ENCODE measurements around the gene CHST6. TPM values are rescaled to one million over a fixed set of nuclear protein-coding genes. Genes with fewer than 3 reads are reported as not detected.

Gene CHST6
- total RNA-seq = 1 to 10 TPM; 5.5 to 9.3 TPM

DNA sequence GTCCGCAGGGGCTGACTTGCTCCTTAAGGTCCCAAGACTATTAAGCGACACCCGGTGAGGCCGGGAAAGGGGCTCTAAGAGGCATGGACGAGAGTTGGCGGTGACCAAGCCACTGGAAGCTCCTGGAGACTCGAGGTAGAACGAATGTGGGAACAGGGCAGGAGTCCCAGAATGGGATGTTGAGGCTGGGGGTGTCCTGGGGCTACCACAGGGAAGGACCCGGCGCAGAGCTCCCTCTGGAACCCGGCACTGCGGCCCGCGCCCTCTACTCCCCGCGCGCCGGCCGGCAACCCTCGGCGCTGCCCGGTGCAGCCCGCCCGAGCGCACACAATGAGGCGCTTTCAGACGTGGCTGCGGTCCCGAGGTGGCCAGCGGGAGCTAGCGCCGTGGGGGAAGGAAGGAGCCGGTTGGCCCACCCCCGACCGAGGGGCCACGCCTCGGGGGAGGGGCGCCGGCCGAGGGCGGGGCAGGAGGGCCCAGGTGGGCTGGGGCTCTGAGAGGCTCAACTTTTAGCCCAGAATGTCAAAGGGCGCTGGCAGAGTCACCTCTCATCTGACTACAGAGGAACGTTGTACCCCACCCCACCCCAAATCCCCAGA, at the start of gene CHST6:
TSS of gene CHST6 (minus strand) at position 366 of the 599 bp plus-strand sequence. CDS start 15,613 bp downstream, outside the sequence.

DNA sequence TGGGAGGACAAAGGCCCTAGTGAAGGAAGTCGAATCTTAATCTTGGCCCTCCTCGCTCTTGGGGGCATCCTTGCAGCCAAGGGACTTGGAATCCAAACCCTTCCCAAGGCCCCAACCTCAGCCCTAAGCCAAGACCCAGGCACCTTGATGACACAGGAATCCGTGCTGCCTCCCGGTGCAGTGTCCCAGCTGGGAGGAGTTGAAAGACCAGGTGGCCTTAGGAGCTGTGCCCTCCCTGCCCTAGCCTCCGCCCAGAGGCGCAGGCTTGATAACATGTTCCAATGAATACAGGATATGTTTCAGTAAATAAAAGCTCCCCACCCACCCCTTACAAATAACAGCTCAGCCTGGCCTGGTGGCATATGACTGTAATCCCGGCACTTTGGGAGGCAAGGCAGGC, 40.7 kb upstream of the CHST6 start, which contains the start of gene CHST5:
TSS of gene CHST5 (minus strand) at position 208 of the 400 bp plus-strand sequence. CDS start 5,724 bp downstream, outside the sequence.

DNA sequence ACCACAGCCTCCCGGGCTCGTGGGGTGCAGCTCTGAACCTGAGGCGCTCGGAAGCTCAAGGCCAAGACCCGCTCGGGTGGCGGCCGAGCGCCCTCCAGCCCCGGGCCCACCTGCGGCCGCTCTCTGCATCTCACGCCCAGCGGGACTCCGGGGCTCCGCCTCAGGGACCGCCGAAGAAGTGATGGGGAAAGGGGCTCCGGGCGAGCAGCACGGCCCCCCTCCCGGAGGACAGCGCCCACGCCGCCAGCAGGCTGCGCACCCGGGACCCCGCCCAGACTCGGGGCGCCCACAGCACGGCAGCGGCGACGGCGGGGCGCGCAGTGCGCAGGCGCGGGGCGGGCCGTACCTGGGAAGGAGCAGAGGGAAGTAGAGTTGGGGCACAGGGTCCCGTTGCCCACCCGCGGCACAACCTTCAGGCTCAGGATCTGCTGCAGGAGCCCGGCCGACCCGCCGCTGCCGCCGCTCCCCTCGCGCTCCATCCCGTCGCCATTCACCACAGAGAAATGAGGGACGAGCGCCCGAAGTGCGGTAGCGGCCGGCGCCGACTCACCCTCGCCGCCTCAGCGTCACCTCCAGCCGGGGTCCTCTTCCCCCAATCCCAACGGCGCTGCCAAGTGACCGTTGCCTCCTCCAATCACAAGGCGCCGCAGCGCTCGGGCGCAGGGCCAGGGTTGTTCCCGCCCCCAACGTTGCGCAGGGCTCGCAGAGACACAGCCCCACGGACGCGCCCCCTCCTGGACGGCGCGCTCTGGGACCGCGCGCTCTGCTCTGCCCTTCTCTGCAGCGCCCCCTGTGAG, 30.9 kb downstream of the CHST6 start, which contains the start of gene TMEM170A:
TSS of gene TMEM170A (minus strand) at position 568 of the 797 bp plus-strand sequence. CDS start at position 479, 89 bp downstream.

DNA sequence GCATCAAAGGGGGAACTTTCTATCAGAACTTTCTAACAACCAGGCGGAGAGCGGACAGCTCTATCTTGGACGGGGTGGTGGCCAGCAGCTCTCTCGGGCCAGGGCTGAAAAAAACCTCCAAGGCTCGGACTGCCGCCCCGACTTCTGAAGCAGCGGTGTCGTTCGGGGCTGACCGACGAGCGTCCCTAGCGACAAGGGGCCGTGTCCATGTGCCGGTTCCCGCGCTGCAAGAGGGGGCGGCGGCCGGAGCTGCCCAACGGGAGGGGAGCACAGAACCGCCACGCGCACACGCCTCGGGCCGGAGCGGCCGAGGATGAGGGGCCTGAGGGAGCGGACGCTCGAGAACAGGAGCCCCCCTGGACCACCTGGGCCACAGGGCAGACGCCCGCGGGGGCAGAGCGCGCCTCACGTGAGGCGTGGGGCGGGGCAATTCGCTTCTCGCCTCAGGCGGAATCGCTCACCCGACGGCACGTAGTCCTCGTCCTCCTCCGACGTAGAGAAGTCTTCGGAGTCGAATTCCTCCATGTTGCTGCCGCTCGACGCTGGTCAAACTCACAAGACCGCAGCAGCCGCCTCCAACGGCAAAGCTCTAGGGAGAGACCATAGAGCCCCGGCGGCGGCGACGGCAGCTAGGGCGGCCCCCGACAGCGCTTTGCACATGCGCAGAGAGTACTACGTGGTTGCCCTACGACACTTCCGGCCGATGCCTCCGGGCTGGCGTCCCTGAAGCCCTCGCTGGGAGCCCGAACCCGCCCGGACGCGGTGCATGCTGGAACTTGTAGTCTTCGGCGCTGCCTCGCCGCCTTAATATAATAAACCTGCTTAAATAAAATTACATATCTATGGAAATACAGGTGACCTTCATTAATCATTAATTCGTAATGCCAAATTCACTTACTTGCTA, 62.2 kb downstream of the CHST6 start, which contains the start of gene CFDP1:
TSS of gene CFDP1 (minus strand) at position 676 of the 904 bp plus-strand sequence. CDS start at position 525, 151 bp downstream.

Other genes starting within 250 kb of the CHST6 start
- gene BCAR1, start 243.8 kb downstream of the CHST6 start, total RNA-seq = 10 to 100 TPM; 36.5 to 52.3 TPM
- gene CFDP1, start 61.9 kb downstream of the CHST6 start, total RNA-seq = 10 to 100 TPM; 21.3 to 26.3 TPM
- gene TMEM170A, start 30.8 kb downstream of the CHST6 start, total RNA-seq = 10 to 100 TPM; 11.4 to 19.6 TPM
- gene CHST5, start 40.7 kb upstream of the CHST6 start, total RNA-seq = under 1 TPM; under 0.01 to 0.34 TPM
- 10 to 100 TPM; 13.1 to 16.3 TPM for gene TMEM231, start 60.8 kb upstream of the CHST6 start, total RNA-seq
- 10 to 100 TPM; 30.3 to 36.6 TPM for gene GABARAPL2, start 70.9 kb upstream of the CHST6 start, total RNA-seq
- gene ADAT1, start 127.8 kb upstream of the CHST6 start, total RNA-seq = 100 to 1,000 TPM in 1 of 2 donors, 10 to 100 TPM in 1; 96.7 to 109 TPM
- gene KARS1, start 152.2 kb upstream of the CHST6 start, total RNA-seq = 100 to 1,000 TPM; 106 to 160 TPM
- 10 to 100 TPM; 38.0 to 42.3 TPM for gene TERF2IP, start 152.3 kb upstream of the CHST6 start, total RNA-seq
- gene CPHXL2, start 181.6 kb upstream of the CHST6 start, total RNA-seq = not detected
- gene DUXB, start 206.0 kb upstream of the CHST6 start, total RNA-seq = not detected
- not detected for gene CPHXL, start 231.0 kb upstream of the CHST6 start, total RNA-seq